ENCODE measurements around the gene FAXC. TPM values are rescaled to one million over a fixed set of nuclear protein-coding genes. Genes with fewer than 3 reads are reported as not detected.
A peak's percentile ranks its signal among the peaks of the same experiment; 100 is the strongest.

The FAXC gene
- total RNA-seq (2014; rRNA removed; shearing (Covaris generic)): 1.9 and 2.0 TPM in 2 replicates
- 0.08 and 0.68 TPM in 2 replicates for polyA plus RNA-seq (2014; cell fraction: nucleus; rRNA removed)

GRCh38 chr6:99349171-99350141, at the start of gene FAXC:
TSS of gene FAXC (minus strand) at chr6:99349674. CDS start at chr6:99349372, 302 bp downstream.
- no peak for DNase-seq (ENCODE audit: extremely low read depth, low read depth)

DNA sequence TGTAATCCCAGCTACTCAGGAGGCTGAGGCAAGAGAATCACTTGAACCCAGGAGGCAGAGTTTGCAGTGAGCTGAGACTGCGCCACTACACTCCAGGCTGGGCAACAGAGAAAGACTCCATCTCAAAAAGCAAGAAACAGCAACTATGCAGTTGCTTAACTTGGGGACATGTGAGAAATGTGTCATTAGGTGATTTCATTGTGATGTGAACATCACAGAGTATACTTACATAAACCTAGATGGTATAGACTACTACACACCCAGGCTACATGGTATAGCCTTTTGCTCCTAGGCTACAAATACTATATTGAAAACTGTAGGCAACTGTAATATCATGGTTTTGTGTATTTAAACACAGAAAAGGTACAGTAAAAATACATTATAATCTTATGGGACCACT, 47.8 kb upstream of the FAXC start:
- DNase-seq (ENCODE audit: extremely low read depth, low read depth): no peak

DNA sequence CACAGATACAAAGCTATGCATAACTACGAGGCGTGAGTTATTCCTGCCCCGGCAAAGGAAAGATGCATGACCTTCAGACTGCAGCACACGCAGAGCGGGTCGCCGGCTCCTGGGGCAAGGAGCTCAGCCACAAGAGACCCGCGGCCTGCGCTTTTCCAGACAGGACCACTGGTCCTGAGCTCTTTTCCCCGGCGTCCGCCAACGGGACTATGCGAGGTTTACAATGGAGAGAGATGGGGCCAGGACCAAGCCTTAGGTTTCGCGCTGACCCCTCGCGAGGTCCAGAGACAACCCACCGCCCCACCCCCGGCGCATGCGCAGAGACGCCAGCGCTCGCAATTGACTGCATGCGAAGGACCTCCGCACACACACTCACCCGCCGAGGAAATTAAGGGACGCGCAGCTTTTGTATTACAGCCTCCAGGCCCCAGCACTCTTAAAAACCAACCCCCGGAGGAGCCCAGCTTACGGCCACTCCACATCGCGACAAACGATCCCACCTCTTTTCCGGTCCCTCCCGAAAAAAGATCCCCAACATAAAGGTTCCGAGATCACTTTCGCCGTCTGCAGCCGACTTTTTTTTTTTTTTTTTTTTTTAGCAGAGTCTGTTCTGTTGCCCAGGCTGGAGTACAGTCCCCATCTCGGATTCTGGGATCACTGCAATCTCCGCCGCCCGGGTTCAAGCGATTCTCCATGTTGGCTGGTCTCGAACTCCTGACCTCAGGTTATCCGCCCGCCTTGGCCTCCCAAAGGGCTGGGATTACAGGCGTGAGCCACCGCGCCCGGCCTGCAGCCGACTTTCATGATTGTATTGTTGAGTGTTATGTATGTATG, 44.4 kb upstream of the FAXC start, which contains the start of gene COQ3:
Gene COQ3 (minus strand): TSS at position 498 of the 834 bp plus-strand sequence. CDS start 16 bp downstream, at position 482.
- peak; percentile 43 for DNase-seq (ENCODE audit: extremely low read depth, low read depth)

DNA sequence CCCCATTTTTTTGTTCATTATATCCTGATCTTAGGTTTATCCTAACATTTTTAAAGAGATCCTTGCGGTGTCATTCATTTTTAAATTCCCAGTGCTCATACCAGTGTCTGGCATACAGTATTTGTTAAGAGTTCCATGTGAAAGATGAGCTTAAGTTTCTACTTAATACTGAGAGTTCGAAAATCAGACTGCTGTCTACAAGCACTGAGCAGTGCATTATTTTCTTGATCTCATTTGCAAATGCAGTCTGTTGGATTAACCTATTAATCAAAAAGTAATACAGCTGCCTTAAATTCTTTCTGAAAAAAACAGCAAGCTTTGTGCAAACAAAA, 43.9 kb upstream of the FAXC start:
- no peak for DNase-seq (ENCODE audit: extremely low read depth, low read depth)

GRCh38 chr6:99390896-99391295, 41.4 kb upstream of the FAXC start:
- DNase-seq (ENCODE audit: extremely low read depth, low read depth): no peak

GRCh38 chr6:99384507-99384906, 35.0 kb upstream of the FAXC start:
- DNase-seq (ENCODE audit: extremely low read depth, low read depth): no peak

DNA sequence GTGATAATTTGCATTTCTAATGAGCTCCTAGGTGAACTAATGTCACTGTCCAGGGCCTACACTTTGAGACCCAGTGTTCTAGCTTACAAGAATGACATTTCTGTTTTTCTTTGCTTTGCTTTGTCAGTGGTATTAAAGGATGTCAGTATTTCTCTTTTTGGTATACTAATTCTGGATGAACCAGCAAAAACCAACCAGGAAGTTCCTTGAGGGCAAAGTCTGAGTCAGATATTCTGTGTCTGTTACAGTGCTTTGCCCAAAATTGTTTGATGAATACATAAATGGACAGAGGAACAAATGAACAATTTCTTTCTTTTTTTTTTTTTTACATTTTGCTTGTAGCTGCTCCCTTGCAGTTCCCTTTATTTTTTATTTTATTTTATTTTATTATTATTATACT, 29.2 kb upstream of the FAXC start:
- DNase-seq (ENCODE audit: extremely low read depth, low read depth): no peak

GRCh38 chr6:99369533-99369932, 20.1 kb upstream of the FAXC start:
- no peak for DNase-seq (ENCODE audit: extremely low read depth, low read depth)

GRCh38 chr6:99366852-99367251, 17.4 kb upstream of the FAXC start:
- no peak for DNase-seq (ENCODE audit: extremely low read depth, low read depth)

GRCh38 chr6:99364026-99364425, 14.6 kb upstream of the FAXC start:
- no peak for DNase-seq (ENCODE audit: extremely low read depth, low read depth)

GRCh38 chr6:99362678-99363268, 13.3 kb upstream of the FAXC start:
- DNase-seq (ENCODE audit: extremely low read depth, low read depth): no peak

GRCh38 chr6:99359800-99360199, 10.3 kb upstream of the FAXC start:
- no peak for DNase-seq (ENCODE audit: extremely low read depth, low read depth)

DNA sequence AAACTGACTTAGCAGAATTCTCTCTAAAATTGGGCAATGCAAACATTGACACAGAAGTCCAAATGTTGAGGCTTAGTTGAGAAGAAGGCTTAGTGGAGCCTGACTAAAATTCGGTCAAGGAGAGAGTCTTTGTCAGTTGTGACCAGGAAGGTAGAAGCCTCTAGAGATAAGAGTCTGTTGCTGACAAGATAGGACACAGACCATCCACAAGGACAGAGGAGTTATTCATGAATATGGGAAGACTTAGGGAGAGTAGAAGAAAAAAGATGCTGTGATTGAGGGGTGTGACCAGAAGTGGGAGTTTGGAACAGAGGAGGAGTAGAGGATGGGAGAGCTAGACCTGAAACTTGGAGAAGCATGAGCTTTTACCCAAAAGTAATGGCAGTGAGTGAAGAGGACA, 7.2 kb upstream of the FAXC start:
- DNase-seq (ENCODE audit: extremely low read depth, low read depth): no peak

- DNase-seq (ENCODE audit: extremely low read depth, low read depth): no peak
These were observed 5.5 kb upstream of the FAXC start for GRCh38 chr6:99354983-99355382.

GRCh38 chr6:99353126-99353525, 3.7 kb upstream of the FAXC start:
- no peak for DNase-seq (ENCODE audit: extremely low read depth, low read depth)

- no peak for DNase-seq (ENCODE audit: extremely low read depth, low read depth)
These were observed 1.1 kb upstream of the FAXC start for GRCh38 chr6:99350573-99350972.

- no peak for DNase-seq (ENCODE audit: extremely low read depth, low read depth)
These were observed 945 bp downstream of the FAXC start for GRCh38 chr6:99348288-99349170.

- no peak for DNase-seq (ENCODE audit: extremely low read depth, low read depth)
These were observed 1.7 kb downstream of the FAXC start for GRCh38 chr6:99347804-99348203.

DNA sequence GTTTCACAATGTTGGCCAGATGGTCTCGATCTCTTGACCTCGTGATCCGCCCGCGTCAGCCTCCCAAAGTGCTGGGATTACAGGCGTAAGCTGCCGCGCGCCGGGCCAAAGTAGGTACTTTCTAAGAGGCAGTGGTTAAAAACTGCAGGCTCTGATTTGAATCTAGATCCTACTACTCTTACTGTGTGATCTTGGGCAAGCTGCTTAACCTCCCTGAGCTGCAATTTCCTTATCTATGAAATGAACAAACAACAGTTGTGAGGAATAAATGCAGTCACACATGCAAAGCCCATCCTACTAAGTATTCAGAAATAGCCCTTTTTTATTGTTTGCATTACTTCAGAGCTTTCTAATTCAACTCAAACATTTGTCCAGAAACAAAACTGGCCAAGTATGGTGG, 2.9 kb downstream of the FAXC start:
- DNase-seq (ENCODE audit: extremely low read depth, low read depth): no peak

DNA sequence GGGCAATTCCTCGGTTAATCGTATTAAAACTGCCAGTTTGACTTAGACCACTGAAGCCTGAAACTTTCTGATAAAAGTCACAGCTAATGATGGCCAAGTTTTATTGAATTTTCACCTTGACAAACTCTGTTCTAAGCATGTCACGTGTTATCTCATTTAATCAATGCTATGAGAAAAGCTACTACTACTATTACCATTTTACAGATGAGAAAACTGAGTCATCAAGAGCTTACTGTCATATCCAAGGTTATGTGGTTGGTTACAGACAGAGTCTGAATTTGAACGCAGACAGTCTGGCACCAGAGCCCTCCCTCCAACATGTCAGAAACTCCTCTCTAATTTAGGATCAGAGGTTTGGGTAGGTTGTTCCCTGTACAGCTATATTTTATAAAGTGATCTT, 4.3 kb downstream of the FAXC start:
- no peak for DNase-seq (ENCODE audit: extremely low read depth, low read depth)
